Esophagus muscularis mucosa (tissue), 4 donors: ENCODE data around the gene CBFA2T3. TPM values are rescaled to one million over a fixed set of nuclear protein-coding genes. Genes with fewer than 3 reads are reported as not detected.

Experiments used
- DNase-seq: peaks from one replicate; pipeline ENCODE4 v3.0.0-alpha.2; 2017; ENCODE audit errors: extremely low spot score
- H3K27ac ChIP-seq, 4 donors: fragments of 200-600 bp; sonication (generic); replicated peaks in 1 of 4; 1 replicate in 3 of 4; 2 replicates in 1 of 4; pipeline ENCODE4 v1.5.1; 2016 to 2019; ENCODE audit warnings: mild to moderate bottlenecking in 1 of 4
- H3K27me3 ChIP-seq, 4 donors: fragments of 200-600 bp; sonication (generic); one replicate each; pipeline versions ENCODE4 v1.5.1 to v1.6.0; 2016 to 2019
- H3K36me3 ChIP-seq, 4 donors: fragments of 200-600 bp; sonication (generic); one replicate each; pipeline ENCODE4 v1.5.1; 2016 to 2019
- H3K4me1 ChIP-seq, 4 donors: fragments of 200-600 bp; sonication (generic); one replicate each; pipeline ENCODE4 v1.5.1; 2016 to 2019
- H3K4me3 ChIP-seq, 4 donors: fragments of 200-600 bp; sonication (generic); 1 replicate in 2 of 4; 2 replicates in 2 of 4; pipeline ENCODE4 v1.5.1; 2016 to 2019; ENCODE audit warnings: mild to moderate bottlenecking in 4 of 4, moderate library complexity in 1 of 4
- H3K9me3 ChIP-seq, 4 donors: fragments of 200-600 bp; sonication (generic); 1 replicate in 3 of 4; 2 replicates in 1 of 4; pipeline ENCODE4 v1.5.1; 2016 to 2019
- EP300 ChIP-seq: sonication (generic); formaldehyde crosslinking; IDR thresholded peaks from one replicate; pipeline ENCODE4 v1.6.1; 2017; ENCODE audit warnings: antibody characterized with exemption
- POLR2A ChIP-seq: fragments of 450-650 bp; IDR thresholded peaks from one replicate; pipeline ENCODE4 v1.6.1; 2017; ENCODE audit warnings: antibody characterized with exemption, moderate library complexity, mild to moderate bottlenecking, low read depth
- POLR2AphosphoS5 ChIP-seq, 2 donors: sonication (generic); formaldehyde crosslinking; IDR thresholded peaks; one replicate each; pipeline ENCODE4 v1.6.1; 2017; ENCODE audit warnings: antibody characterized with exemption in 2 of 2
- WGBS: methylation state at CpG from one replicate; pipeline ENCODE4 v1.1.5; 2018; 5-methylcytosine and 5-hydroxymethylcytosine counted together
- intact Hi-C: fragments of 100-400 bp; cut with DNase I; formaldehyde crosslinking; loops from one replicate; pipeline ENCODE4 v1.15.1; 2023
- total RNA-seq, 4 donors: library from RNA; depleted of rRNA; stranded (reverse); fragments of >200 nt; gene quantifications; one replicate each; pipeline versions ENCODE4 v1.1.0 to v1.2.1, GENCODE V29; 2016
- TF ChIP-seq, protein P1 (sequence below), 3 experiments: fragments of 200-600 bp in 2 of 3; fragments of 450-650 bp in 1 of 3; sonication (generic) in 2 of 3; IDR thresholded peaks; one replicate each; pipeline ENCODE4 v1.5.1; 2017 to 2019; ENCODE audit warnings: antibody characterized with exemption in 3 of 3, mild to moderate bottlenecking in 2 of 3, moderate library complexity in 1 of 3

CBFA2T3 gene
- total RNA-seq, 4 donors from 2014 or later: 2.0 to 10.4 (median 3.5) TPM

DNA sequence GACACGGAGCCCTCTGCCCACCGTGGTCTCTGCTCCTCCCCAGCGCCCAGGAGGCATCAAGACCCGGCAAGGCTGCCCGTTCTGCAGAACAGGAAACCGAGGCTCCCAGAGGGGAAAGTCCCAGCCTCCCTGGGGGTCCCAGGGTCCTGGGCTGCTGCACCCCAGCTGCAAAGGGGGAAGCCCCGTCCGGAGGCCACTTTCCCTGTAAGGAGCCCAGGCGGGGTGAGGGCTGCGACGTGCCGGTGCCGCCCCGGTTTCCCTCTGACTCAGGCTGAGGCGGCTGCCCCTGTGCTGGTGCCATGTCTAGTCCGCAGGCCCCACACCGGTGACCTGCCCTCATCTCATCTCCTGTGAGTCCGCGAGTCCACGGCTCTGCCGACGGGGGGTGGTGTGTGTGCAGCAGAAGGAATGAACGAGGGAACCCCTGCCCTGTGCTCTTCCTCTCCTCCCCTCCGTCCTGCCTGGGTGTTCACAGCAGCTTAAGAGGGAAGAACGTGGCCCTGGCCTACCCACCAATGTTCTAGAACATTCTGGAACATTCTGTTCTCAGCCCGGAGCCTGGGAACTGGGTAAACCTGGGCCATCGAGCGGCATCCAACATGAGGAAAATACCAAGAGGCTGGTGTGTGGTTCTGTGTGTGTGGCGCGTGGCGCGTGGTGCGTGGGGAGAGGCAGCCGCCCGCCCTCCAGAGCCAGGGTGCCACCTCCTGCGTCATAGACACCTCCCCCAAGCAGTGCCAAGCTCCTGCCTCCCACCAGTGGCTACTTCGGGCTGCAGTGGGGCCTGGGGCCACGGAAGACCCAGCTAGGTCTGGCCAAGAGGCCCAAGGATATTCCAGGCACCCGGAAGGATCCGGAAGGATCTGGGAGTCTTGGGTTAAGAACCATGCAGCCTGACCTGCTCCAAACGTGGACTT is 7.0 kb upstream of the CBFA2T3 start:
- no peak for TF ChIP-seq POLR2AphosphoS5 (IDR thresholded peaks at IDR 0.05)
- TF ChIP-seq EP300: no peak
- no peak for TF ChIP-seq POLR2A
- TF ChIP-seq, protein P1, sequence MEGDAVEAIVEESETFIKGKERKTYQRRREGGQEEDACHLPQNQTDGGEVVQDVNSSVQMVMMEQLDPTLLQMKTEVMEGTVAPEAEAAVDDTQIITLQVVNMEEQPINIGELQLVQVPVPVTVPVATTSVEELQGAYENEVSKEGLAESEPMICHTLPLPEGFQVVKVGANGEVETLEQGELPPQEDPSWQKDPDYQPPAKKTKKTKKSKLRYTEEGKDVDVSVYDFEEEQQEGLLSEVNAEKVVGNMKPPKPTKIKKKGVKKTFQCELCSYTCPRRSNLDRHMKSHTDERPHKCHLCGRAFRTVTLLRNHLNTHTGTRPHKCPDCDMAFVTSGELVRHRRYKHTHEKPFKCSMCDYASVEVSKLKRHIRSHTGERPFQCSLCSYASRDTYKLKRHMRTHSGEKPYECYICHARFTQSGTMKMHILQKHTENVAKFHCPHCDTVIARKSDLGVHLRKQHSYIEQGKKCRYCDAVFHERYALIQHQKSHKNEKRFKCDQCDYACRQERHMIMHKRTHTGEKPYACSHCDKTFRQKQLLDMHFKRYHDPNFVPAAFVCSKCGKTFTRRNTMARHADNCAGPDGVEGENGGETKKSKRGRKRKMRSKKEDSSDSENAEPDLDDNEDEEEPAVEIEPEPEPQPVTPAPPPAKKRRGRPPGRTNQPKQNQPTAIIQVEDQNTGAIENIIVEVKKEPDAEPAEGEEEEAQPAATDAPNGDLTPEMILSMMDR (IDR thresholded peaks at IDR 0.05): no peak
- no peak overlapping the region for H3K27ac ChIP-seq
- H3K36me3 ChIP-seq: no peaks in the 10 kb centered on the region
- intact Hi-C loops: no loop called here
- H3K9me3 ChIP-seq: no peaks in the 10 kb centered on the region
- WGBS: 79% methylated on average over 38 of the region's 41 CpGs
- DNase-seq: no peak
- H3K4me1 ChIP-seq: no peaks in the 10 kb centered on the region
- peaks cover 0 to 66% (median 4%) of the 10 kb centered on the region in 4 donors for H3K27me3 ChIP-seq
- no peak overlapping the region for H3K4me3 ChIP-seq

DNA sequence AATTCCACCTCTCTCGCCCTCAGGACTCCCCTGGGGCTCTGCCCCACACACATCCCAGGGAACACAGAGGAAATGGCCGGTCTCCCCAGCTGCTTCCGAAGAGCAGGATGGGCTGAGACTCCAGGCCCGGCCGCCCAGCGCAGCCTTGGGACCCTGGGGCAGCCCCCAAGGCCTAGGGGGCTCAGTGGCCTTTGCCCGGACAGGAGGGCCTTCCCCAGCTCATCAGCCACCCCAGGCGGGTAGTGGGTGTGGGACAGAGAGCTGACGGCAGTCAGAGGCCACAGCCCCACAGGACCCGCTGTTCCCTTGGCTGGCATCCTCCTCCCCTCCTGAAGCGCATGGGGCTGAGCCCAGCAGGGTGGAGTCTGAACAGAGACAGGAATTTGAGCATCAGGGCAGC is 6.2 kb upstream of the CBFA2T3 start:
- DNase-seq: no peak
- intact Hi-C loops: no loop called here
- no peaks in the 10 kb centered on the region for H3K36me3 ChIP-seq
- no peak overlapping the region for H3K4me3 ChIP-seq
- TF ChIP-seq POLR2AphosphoS5 (IDR thresholded peaks at IDR 0.05) (no peak), POLR2A (no peak), EP300 (no peak)
- TF ChIP-seq, protein P1 (IDR thresholded peaks at IDR 0.05): no peak
- H3K27me3 ChIP-seq: peaks cover 0 to 66% (median 5%) of the 10 kb centered on the region in 4 donors
- H3K27ac ChIP-seq: no peak overlapping the region
- 68% methylated on average over 4 of the region's 11 CpGs for WGBS
- H3K9me3 ChIP-seq: no peaks in the 10 kb centered on the region
- peaks cover 0 to 2% (median 0%) of the 10 kb centered on the region in 4 donors for H3K4me1 ChIP-seq

DNA sequence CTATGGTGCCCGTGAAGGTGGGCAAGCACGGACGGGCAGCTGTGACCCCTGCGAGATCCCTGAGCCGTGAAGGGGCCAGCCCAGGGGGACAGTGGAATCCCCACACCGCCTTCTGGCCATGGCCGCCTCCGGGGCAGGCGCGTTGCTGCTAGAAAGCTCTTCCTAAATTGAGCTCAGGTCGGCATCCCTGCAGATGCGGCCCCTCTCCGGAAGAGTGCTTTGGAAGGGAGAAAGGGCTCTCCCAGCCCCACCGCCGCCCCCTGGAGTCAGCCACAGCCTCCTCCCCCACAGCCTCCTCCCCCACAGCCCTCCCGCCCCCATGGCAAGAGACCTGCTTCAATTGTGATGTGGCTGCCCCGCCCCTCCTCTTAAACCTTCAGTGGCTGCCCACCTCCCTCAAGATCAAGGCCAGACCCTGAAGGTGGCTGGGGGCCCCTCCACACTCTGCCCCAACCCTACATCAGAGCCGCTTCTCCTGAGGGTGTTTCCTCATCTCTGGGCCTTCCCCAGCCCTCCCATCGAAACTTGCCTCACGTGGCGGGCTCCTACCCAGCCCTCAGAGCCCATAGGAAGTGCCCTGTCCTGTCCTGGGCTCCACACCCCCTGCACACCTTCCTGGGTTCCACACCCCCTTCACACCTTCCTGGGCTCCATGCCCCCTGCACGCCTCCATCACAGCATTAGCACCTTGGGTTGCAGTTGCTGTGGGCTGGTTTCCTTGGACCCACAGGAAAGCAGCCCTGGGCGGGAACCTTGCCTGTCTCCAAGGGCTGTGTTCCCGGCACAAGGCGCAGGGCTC is 5.5 kb upstream of the CBFA2T3 start:
- no peak for DNase-seq
- WGBS: 81% methylated on average over 20 of the region's 25 CpGs
- TF ChIP-seq POLR2AphosphoS5 (IDR thresholded peaks at IDR 0.05) (no peak), EP300 (no peak), POLR2A (no peak)
- TF ChIP-seq, protein P1 (IDR thresholded peaks at IDR 0.05): no peak
- intact Hi-C loops: no loop called here
- Histone ChIP-seq H3K27ac (no peak overlapping the region), H3K36me3 (no peaks in the 10 kb centered on the region), H3K4me3 (no peak overlapping the region), H3K4me1 (peaks cover 3 to 9% (median 5%) of the 10 kb centered on the region in 4 donors), H3K27me3 (peaks cover 0 to 73% (median 5%) of the 10 kb centered on the region in 4 donors), H3K9me3 (no peaks in the 10 kb centered on the region)

DNA sequence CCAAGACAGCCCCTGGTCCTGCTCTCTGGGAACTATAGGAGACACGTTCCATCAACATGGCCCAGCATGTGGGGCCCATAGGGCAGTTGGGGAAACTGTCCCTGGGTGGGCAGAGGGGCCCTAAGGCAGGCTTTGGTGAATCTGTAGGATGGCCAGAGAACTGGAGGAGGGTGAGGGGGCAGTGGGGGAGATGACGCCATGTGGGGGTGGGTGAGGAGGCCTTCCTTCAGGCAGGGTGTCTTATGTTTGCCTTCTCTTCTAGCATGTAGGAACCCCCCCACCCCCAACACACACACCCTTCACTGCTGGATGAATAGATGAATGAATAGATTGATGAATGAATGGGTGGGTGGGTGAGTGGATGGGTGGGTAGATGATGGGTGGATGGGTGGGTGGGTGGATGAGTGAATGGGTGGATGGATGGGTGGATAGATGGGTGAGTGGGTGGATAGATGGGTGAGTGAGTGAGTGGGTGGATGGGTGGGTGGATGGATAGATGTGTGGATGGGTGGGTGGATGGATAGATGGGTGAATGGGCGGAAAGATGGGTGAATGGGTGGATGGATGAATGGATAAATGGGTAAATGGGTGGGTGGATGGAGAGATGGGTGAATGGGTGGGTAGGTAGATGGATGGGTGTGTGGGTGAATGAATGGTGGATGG is 2.5 kb upstream of the CBFA2T3 start:
- H3K36me3 ChIP-seq: no peaks in the 10 kb centered on the region
- DNase-seq: no peak
- H3K9me3 ChIP-seq: no peaks in the 10 kb centered on the region
- TF ChIP-seq EP300 (no peak), POLR2A (no peak), POLR2AphosphoS5 (IDR thresholded peaks at IDR 0.05) (no peak)
- TF ChIP-seq, protein P1 (IDR thresholded peaks at IDR 0.05): no peak
- peaks cover 15 to 23% (median 20%) of the 10 kb centered on the region in 4 donors for H3K4me1 ChIP-seq
- H3K27ac ChIP-seq: no peak overlapping the region
- H3K27me3 ChIP-seq: peaks cover 0 to 84% (median 5%) of the 10 kb centered on the region in 4 donors
- intact Hi-C loops: no loop called here
- no peak overlapping the region for H3K4me3 ChIP-seq
- WGBS: 79% methylated on average over 3 of the region's 3 CpGs
